B cell (primary cell): ENCODE data around the gene MRPL28. TPM values are rescaled to one million over a fixed set of nuclear protein-coding genes. Genes with fewer than 3 reads are reported as not detected.

Experiments used
- ATAC-seq: fragments of 200-7000 bp; cut with Tn5 transposase; one replicate; pipeline ENCODE4 v1.10.0; 2021; ENCODE audit warnings: low read depth, mild to moderate bottlenecking, moderate number of reproducible peaks, moderate library complexity
- CTCF ChIA-PET: fragments of 350-600 bp; sonication (Branson Sonifier 250); formaldehyde crosslinking; loops from one replicate; lab custom pipeline; 2021; ENCODE audit warnings: antibody characterized with exemption, inconsistent platforms; lab: Charles Lee
- POLR2A ChIA-PET: fragments of 350-600 bp; sonication (Branson Sonifier 250); formaldehyde crosslinking; loops from one replicate; lab custom pipeline; 2021; ENCODE audit warnings: antibody characterized with exemption; lab: Charles Lee
- DNase-seq: peaks from one replicate; pipeline ENCODE4 v3.0.0; 2013
- H2AFZ ChIP-seq: 2 replicates; pipeline ENCODE4 v1.6.1; 2012; ENCODE audit warnings: mild to moderate bottlenecking, low read depth, low read length; ENCODE audit not compliant: insufficient read depth, poor library complexity, severe bottlenecking
- H3K27ac ChIP-seq, 2 donors: 1 replicate in 1 of 2; 2 replicates in 1 of 2; pipeline ENCODE4 v1.5.1; 2012 to 2013; ENCODE audit warnings: low read length in 2 of 2, mild to moderate bottlenecking in 2 of 2, moderate library complexity in 1 of 2
- H3K27me3 ChIP-seq, 4 experiments: fragments of 200-600 bp in 1 of 4; sonication (generic) in 1 of 4; replicated peaks in 1 of 4; 1 replicate in 2 of 4; 2 replicates in 2 of 4; pipeline versions ENCODE4 v1.6.1 to v1.7.0; 2013 to 2016; ENCODE audit warnings: low read length in 3 of 4, mild to moderate bottlenecking in 2 of 4, mixed read lengths in 1 of 4, moderate library complexity in 1 of 4; ENCODE audit not compliant: insufficient read depth in 4 of 4, control insufficient read depth in 3 of 4; ENCODE audit errors: control extremely low read depth in 1 of 4
- H3K36me3 ChIP-seq, 2 experiments: replicated peaks in 1 of 2; 1 replicate in 1 of 2; 2 replicates in 1 of 2; pipeline versions ENCODE4 v1.6.1 to v1.7.1; 2013; ENCODE audit warnings: low read length in 1 of 2; ENCODE audit not compliant: insufficient read depth in 2 of 2, control insufficient read depth in 1 of 2; ENCODE audit errors: control extremely low read depth in 1 of 2, extremely low read depth in 1 of 2
- H3K4me1 ChIP-seq, 2 donors: fragments of 200-600 bp in 1 of 2; sonication (generic) in 1 of 2; 1 replicate in 1 of 2; 2 replicates in 1 of 2; pipeline versions ENCODE4 v1.5.1 to v1.6.1; 2013 to 2017; ENCODE audit warnings: low read length in 2 of 2; ENCODE audit not compliant: control insufficient read depth in 2 of 2, insufficient read depth in 2 of 2
- H3K4me2 ChIP-seq: replicated peaks from 2 replicates; pipeline ENCODE3; 2012; ENCODE audit warnings: mild to moderate bottlenecking, low read depth, low read length; ENCODE audit not compliant: poor library complexity, severe bottlenecking
- H3K4me3 ChIP-seq, 5 experiments: fragments of 200-600 bp in 1 of 5; sonication (generic) in 1 of 5; 1 replicate in 3 of 5; 2 replicates in 2 of 5; pipeline versions ENCODE4 v1.5.1 to v1.7.0; 2011 to 2016; ENCODE audit warnings: low read length in 4 of 5, mild to moderate bottlenecking in 4 of 5, low read depth in 2 of 5, control low read depth in 1 of 5, moderate library complexity in 1 of 5; ENCODE audit not compliant: insufficient read depth in 1 of 5; ENCODE audit errors: control extremely low read depth in 1 of 5, extremely low read depth in 1 of 5
- H3K79me2 ChIP-seq: fragments of 200-600 bp; sonication (generic); one replicate; pipeline ENCODE4 v1.6.0; 2016; ENCODE audit warnings: low read length; ENCODE audit not compliant: control insufficient read depth, insufficient read depth
- H3K9ac ChIP-seq: fragments of 200-600 bp; sonication (generic); 2 replicates; pipeline ENCODE4 v1.6.1; 2017; ENCODE audit warnings: mild to moderate bottlenecking, low read length, moderate library complexity
- H3K9me3 ChIP-seq, 3 donors: one replicate each; pipeline versions ENCODE4 v1.6.1 to v1.7.1; 2013; ENCODE audit warnings: low read length in 2 of 3; ENCODE audit not compliant: control insufficient read depth in 2 of 3, insufficient read depth in 1 of 3; ENCODE audit errors: control extremely low read depth in 1 of 3
- H4K20me1 ChIP-seq: 2 replicates; pipeline ENCODE4 v1.6.0; 2012; ENCODE audit warnings: mild to moderate bottlenecking, low read length; ENCODE audit not compliant: insufficient read depth, control insufficient read depth, poor library complexity, severe bottlenecking
- H3K27ac Mint-ChIP-seq: one replicate; pipeline ENCODE4 v1.8.0; 2021; ENCODE audit warnings: mixed read lengths
- H3K27me3 Mint-ChIP-seq: one replicate; pipeline ENCODE4 v1.8.0; 2021; ENCODE audit warnings: mixed read lengths
- H3K4me1 Mint-ChIP-seq: one replicate; pipeline ENCODE4 v1.8.0; 2021; ENCODE audit warnings: mixed read lengths
- H3K4me3 Mint-ChIP-seq: one replicate; pipeline ENCODE4 v1.8.0; 2021; ENCODE audit warnings: mixed read lengths
- H3K9me3 Mint-ChIP-seq: one replicate; pipeline ENCODE4 v1.8.0; 2022; ENCODE audit warnings: mixed read lengths; ENCODE audit not compliant: insufficient read depth
- EZH2 ChIP-seq: IDR thresholded peaks from 2 replicates; pipeline ENCODE4 v1.6.1; 2012; ENCODE audit warnings: borderline replicate concordance, low read depth, mild to moderate bottlenecking, moderate library complexity, low read length; ENCODE audit not compliant: insufficient read depth, poor library complexity, severe bottlenecking
- WGBS: methylation state at CpG from one replicate; pipeline ENCODE4 v1.1.5; 2013; ENCODE audit warnings: missing lambda C conversion rate; ENCODE audit not compliant: insufficient coverage; 5-methylcytosine and 5-hydroxymethylcytosine counted together
- intact Hi-C: fragments of 100-400 bp; cut with micrococcal nuclease; formaldehyde crosslinking; loops from one replicate; pipeline ENCODE4 v1.10.0; 2022
- polyA plus RNA-seq: library from polyadenylated mRNA; depleted of rRNA; stranded (reverse); fragments of >200 nt; gene quantifications from 2 replicates; pipeline ENCODE4 v1.2.3, GENCODE V29; 2012
- total RNA-seq, 2 donors: library from RNA; stranded (reverse); fragments of 120-200 nt in 1 of 2; gene quantifications; 1 replicate in 1 of 2; 2 replicates in 1 of 2; pipeline versions ENCODE4 v1.2.3 to v1.2.4, GENCODE V29; 2013 to 2022
- TF ChIP-seq, protein P1 (sequence below): fragments of 200-600 bp; IDR thresholded peaks from one replicate; pipeline ENCODE4 v1.8.0; 2022; ENCODE audit warnings: antibody characterized with exemption, mild to moderate bottlenecking

The MRPL28 gene
- total and polyA plus RNA-seq, 2 donors (not counting 1 experiment from before 2014, with no cell fraction given): 44.3 to 67.7 TPM

DNA sequence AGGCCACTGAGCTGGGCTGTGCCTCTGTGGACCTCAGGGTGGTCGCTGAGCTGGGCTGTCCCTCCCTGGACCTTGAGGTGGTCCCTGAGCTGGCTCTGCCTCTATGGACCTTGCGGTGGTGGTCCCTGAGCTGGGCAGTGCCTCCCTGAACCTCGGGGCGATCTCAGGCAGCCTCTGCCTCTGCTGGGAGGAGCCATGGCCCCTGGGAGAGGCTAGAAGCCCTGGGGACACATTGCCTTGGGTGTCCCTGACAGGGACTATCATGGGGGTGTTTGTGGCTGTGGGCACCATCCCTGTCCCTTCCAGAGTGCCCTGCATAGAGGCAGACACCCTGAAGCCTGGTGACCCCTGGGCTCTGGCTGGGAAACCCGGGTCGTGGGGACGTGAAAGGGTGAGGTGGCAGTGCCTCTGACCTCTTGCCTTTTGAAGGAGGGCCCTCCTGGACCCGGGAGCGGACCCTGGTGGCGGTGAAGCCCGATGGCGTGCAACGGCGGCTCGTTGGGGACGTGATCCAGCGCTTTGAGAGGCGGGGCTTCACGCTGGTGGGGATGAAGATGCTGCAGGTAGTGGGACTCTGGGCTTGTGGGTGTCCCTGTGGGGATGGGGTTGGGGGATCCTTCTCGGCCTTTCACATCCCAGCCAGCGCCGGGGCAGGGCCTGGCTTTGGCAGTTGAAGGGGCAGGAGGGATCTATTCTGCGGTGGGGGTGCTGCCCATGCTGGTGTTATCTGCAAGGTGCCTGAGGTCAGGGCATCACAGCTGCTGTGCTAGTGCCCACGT lies 28.4 kb upstream of the MRPL28 start:
- no peak overlapping the region for H3K4me3 ChIP-seq
- H3K36me3 ChIP-seq: peaks cover 0 to 6% of the 10 kb centered on the region in 2 experiments
- peak overlapping the region; percentile 71 for H3K27ac Mint-ChIP-seq
- DNase-seq (peak; percentile 35), ATAC-seq (no peak)
- H3K9me3 Mint-ChIP-seq: no peaks in the 10 kb centered on the region
- peak overlapping the region; percentile 67 for H3K4me3 Mint-ChIP-seq
- peaks cover 26 to 39% of the 10 kb centered on the region in 2 donors for H3K4me1 ChIP-seq
- H3K79me2 ChIP-seq: no peaks in the 10 kb centered on the region
- H3K27me3 ChIP-seq: no peaks in the 10 kb centered on the region
- ChIA-PET POLR2A (interaction anchor here (0.6 kb wide), 2 partner anchors 18 to 28 kb away, joined by 3 read pairs; partner anchors contain the start of gene MRPL28), CTCF (no interaction called here)
- H3K4me1 Mint-ChIP-seq: peaks cover 27% of the 10 kb centered on the region
- intact Hi-C loops: no loop called here
- H3K27me3 Mint-ChIP-seq: no peaks in the 10 kb centered on the region
- peaks cover 0 to 6% (median 0%) of the 10 kb centered on the region in 3 donors for H3K9me3 ChIP-seq
- H3K4me2 ChIP-seq: no peak overlapping the region
- no peak overlapping the region for H3K9ac ChIP-seq
- TF ChIP-seq EZH2: no peak
- TF ChIP-seq, protein P1, sequence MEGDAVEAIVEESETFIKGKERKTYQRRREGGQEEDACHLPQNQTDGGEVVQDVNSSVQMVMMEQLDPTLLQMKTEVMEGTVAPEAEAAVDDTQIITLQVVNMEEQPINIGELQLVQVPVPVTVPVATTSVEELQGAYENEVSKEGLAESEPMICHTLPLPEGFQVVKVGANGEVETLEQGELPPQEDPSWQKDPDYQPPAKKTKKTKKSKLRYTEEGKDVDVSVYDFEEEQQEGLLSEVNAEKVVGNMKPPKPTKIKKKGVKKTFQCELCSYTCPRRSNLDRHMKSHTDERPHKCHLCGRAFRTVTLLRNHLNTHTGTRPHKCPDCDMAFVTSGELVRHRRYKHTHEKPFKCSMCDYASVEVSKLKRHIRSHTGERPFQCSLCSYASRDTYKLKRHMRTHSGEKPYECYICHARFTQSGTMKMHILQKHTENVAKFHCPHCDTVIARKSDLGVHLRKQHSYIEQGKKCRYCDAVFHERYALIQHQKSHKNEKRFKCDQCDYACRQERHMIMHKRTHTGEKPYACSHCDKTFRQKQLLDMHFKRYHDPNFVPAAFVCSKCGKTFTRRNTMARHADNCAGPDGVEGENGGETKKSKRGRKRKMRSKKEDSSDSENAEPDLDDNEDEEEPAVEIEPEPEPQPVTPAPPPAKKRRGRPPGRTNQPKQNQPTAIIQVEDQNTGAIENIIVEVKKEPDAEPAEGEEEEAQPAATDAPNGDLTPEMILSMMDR: no peak
- H2AFZ ChIP-seq: no peak overlapping the region
- WGBS: 91% methylated on average over 18 of the region's 24 CpGs
- peaks cover 7% of the 10 kb centered on the region for H4K20me1 ChIP-seq
- H3K27ac ChIP-seq: peak overlapping the region in 1 of 2 donors; percentile 78

DNA sequence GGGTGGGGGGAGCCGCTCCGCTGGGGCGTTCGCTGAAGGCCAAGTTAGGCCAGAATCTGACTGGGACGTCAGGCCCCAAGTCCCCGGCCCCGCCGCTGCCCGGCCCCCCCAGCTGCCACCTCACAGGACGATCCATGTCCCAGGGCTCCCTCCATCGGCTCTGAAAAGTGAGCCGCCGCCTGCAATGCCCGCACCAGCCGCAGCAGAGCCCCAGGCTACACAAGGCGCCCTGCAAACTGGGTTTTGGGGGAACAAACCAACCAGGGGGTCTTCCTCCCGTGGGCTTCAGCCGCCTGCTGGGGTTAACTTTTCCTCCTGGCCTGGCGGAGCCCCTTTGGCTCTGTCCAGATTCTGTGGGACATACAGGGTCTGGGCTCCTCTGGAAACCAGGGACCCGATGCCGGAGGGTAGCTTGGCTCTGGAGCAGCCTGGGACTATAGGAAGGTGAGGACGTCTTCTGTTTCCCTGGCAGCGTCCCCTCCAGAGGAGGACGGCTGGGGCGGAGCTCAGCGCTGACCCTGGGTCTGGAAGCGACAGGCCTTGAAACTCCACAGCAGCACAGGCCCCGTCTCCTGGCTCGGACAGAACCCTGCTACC lies 27.5 kb upstream of the MRPL28 start:
- no peaks in the 10 kb centered on the region for H3K79me2 ChIP-seq

More for the DNA sequence above, 27.5 kb upstream of the MRPL28 start:
- Histone ChIP-seq H3K9ac (no peak overlapping the region), H3K4me2 (peak overlapping the region; percentile 46), H3K36me3 (peaks cover 0 to 6% of the 10 kb centered on the region in 2 experiments), H3K9me3 (peaks cover 0 to 6% (median 0%) of the 10 kb centered on the region in 3 donors), H3K4me3 (no peak overlapping the region), H3K4me1 (peaks cover 26 to 39% of the 10 kb centered on the region in 2 donors), H2AFZ (no peak overlapping the region), H3K27ac (no peak overlapping the region), H4K20me1 (peaks cover 7% of the 10 kb centered on the region), H3K27me3 (no peaks in the 10 kb centered on the region)
- peak; percentile 69 for DNase-seq
- peak overlapping the region; percentile 71 for H3K27ac Mint-ChIP-seq
- ATAC-seq: no peak
- ChIA-PET CTCF (no interaction called here), POLR2A (interaction anchor here (0.6 kb wide), 1 partner anchor 23 kb away, joined by 4 read pairs; no protein-coding TSS in a partner anchor)
- 52% methylated on average over 23 of the region's 29 CpGs for WGBS
- peak overlapping the region; percentile 67 for H3K4me3 Mint-ChIP-seq
- TF ChIP-seq EZH2: no peak
- TF ChIP-seq, protein P1: peak; percentile 14
- no peaks in the 10 kb centered on the region for H3K9me3 Mint-ChIP-seq
- H3K4me1 Mint-ChIP-seq: peaks cover 27% of the 10 kb centered on the region
- no peaks in the 10 kb centered on the region for H3K27me3 Mint-ChIP-seq
- intact Hi-C loops: no loop called here
